Neuronal stem cell (in vitro differentiated cells): Measurements from ENCODE around the gene CUX1.

Experiments used
- DNase-seq: peaks from one replicate; pipeline ENCODE4 v3.0.0-alpha.2; 2013; ENCODE audit warnings: low spot score
- H2AFZ ChIP-seq: one replicate; pipeline ENCODE4 v1.6.1; 2013; ENCODE audit warnings: mild to moderate bottlenecking, low read length, inconsistent platforms
- H2AK5ac ChIP-seq: 2 replicates; pipeline ENCODE4 v1.6.1; 2013; ENCODE audit warnings: low read depth, mild to moderate bottlenecking, inconsistent platforms, low read length, moderate library complexity, mixed read lengths
- H2BK120ac ChIP-seq: 2 replicates; pipeline ENCODE4 v1.6.1; 2013; ENCODE audit warnings: low read depth, mild to moderate bottlenecking, inconsistent platforms, low read length, moderate library complexity, mixed read lengths
- H2BK12ac ChIP-seq: one replicate; pipeline ENCODE4 v1.6.1; 2013; ENCODE audit warnings: low read length, inconsistent platforms
- H2BK15ac ChIP-seq: 2 replicates; pipeline ENCODE4 v1.6.1; 2013; ENCODE audit warnings: mild to moderate bottlenecking, low read length, inconsistent platforms, mixed read lengths
- H2BK5ac ChIP-seq: one replicate; pipeline ENCODE4 v1.6.1; 2013; ENCODE audit warnings: inconsistent platforms, mild to moderate bottlenecking, low read length, moderate library complexity
- H3K14ac ChIP-seq: one replicate; pipeline ENCODE4 v1.6.1; 2013; ENCODE audit warnings: low read length, inconsistent platforms
- H3K18ac ChIP-seq: 2 replicates; pipeline ENCODE4 v1.6.1; 2013; ENCODE audit warnings: low read length, inconsistent platforms
- H3K23ac ChIP-seq: 2 replicates; pipeline ENCODE4 v1.6.1; 2013; ENCODE audit warnings: low read depth, mild to moderate bottlenecking, mixed read lengths, low read length, inconsistent platforms; ENCODE audit not compliant: poor library complexity
- H3K27ac ChIP-seq: replicated peaks from 3 replicates; pipeline ENCODE4 v1.5.1; 2013; ENCODE audit warnings: low read length, inconsistent platforms
- H3K27me3 ChIP-seq, 3 experiments: 2 replicates each; pipeline ENCODE4 v1.6.1; 2013; ENCODE audit warnings: low read length in 3 of 3, mild to moderate bottlenecking in 2 of 3, inconsistent platforms in 1 of 3, low read depth in 1 of 3, mixed read lengths in 1 of 3, moderate library complexity in 1 of 3; ENCODE audit not compliant: control insufficient read depth in 3 of 3, insufficient read depth in 3 of 3
- H3K36me3 ChIP-seq, 2 donors: replicated peaks in 1 of 2; 2 replicates each; pipeline ENCODE4 v1.6.1; 2013; ENCODE audit warnings: low read length in 2 of 2; ENCODE audit not compliant: control insufficient read depth in 2 of 2, insufficient read depth in 2 of 2
- H3K4ac ChIP-seq: 2 replicates; pipeline ENCODE4 v1.6.1; 2013; ENCODE audit warnings: inconsistent platforms, mild to moderate bottlenecking, low read length, moderate library complexity
- H3K4me1 ChIP-seq, 2 donors: 1 replicate in 1 of 2; 2 replicates in 1 of 2; pipeline ENCODE4 v1.6.1; 2013; ENCODE audit warnings: low read length in 2 of 2, low read depth in 1 of 2; ENCODE audit not compliant: control insufficient read depth in 2 of 2, insufficient read depth in 1 of 2
- H3K4me2 ChIP-seq: one replicate; pipeline ENCODE4 v1.6.1; 2013; ENCODE audit warnings: mild to moderate bottlenecking, low read length, inconsistent platforms; ENCODE audit not compliant: insufficient read depth, poor library complexity, severe bottlenecking
- H3K4me3 ChIP-seq, 2 donors: 2 replicates each; pipeline ENCODE4 v1.5.1; 2013; ENCODE audit warnings: low read length in 2 of 2, mild to moderate bottlenecking in 2 of 2, inconsistent platforms in 1 of 2, moderate library complexity in 1 of 2
- H3K79me1 ChIP-seq: one replicate; pipeline ENCODE4 v1.6.1; 2013; ENCODE audit warnings: low read depth, mild to moderate bottlenecking, inconsistent platforms, low read length, moderate library complexity
- H3K9ac ChIP-seq: one replicate; pipeline ENCODE4 v1.6.1; 2013; ENCODE audit warnings: mild to moderate bottlenecking, low read depth, low read length, inconsistent platforms; ENCODE audit not compliant: poor library complexity
- H3K9me3 ChIP-seq, 2 donors: replicated peaks in 1 of 2; 2 replicates each; pipeline versions ENCODE3 to v1.6.1; 2013; ENCODE audit warnings: low read length in 2 of 2, mild to moderate bottlenecking in 2 of 2, inconsistent platforms in 1 of 2, low read depth in 1 of 2, mixed read lengths in 1 of 2, moderate library complexity in 1 of 2; ENCODE audit not compliant: control insufficient read depth in 2 of 2, insufficient read depth in 1 of 2
- H4K8ac ChIP-seq: one replicate; pipeline ENCODE4 v1.6.1; 2013; ENCODE audit warnings: low read depth, mild to moderate bottlenecking, inconsistent platforms, low read length, moderate library complexity
- H4K91ac ChIP-seq: one replicate; pipeline ENCODE4 v1.6.1; 2013; ENCODE audit warnings: low read length, low read depth, mild to moderate bottlenecking, inconsistent platforms; ENCODE audit not compliant: poor library complexity
- WGBS, 2 donors: extraction: QIAGEN DNeasy Blood & Tissue Kit; methylation state at CpG; one replicate each; pipeline ENCODE4 v1.1.7; 2013; ENCODE audit warnings: missing lambda C conversion rate in 2 of 2, mixed read lengths in 1 of 2; ENCODE audit not compliant: insufficient read length in 2 of 2, insufficient replicate concordance in 1 of 2; ENCODE audit errors: extremely low coverage in 2 of 2; 5-methylcytosine and 5-hydroxymethylcytosine counted together

CUX1 gene

GRCh38 chr7:102234801-102235550, 417.6 kb downstream of the CUX1 start:
- Histone ChIP-seq H3K27ac (no peak overlapping the region), H2AFZ (no peak overlapping the region), H2BK12ac (no peak overlapping the region), H3K18ac (no peak overlapping the region), H4K91ac (no peak overlapping the region), H2BK120ac (no peak overlapping the region), H3K4me3 (no peak overlapping the region), H3K9ac (no peak overlapping the region), H3K4me1 (peaks cover 0 to 2% of the 10 kb centered on the region in 2 donors), H3K36me3 (peaks cover 18 to 44% of the 10 kb centered on the region in 2 donors), H2BK5ac (no peak overlapping the region), H2BK15ac (no peak overlapping the region), H3K4me2 (no peak overlapping the region), H3K27me3 (no peaks in the 10 kb centered on the region), H3K79me1 (peaks cover 7% of the 10 kb centered on the region), H3K23ac (no peak overlapping the region), H4K8ac (no peak overlapping the region), H3K4ac (no peak overlapping the region), H2AK5ac (no peak overlapping the region), H3K14ac (no peak overlapping the region), H3K9me3 (no peaks in the 10 kb centered on the region)
- DNase-seq: no peak
- no CpG with 5 or more reads among the region's 19 CpGs for WGBS, 2 donors

- H3K9me3 ChIP-seq: no peaks in the 10 kb centered on the region
- no peak overlapping the region for H2AK5ac ChIP-seq
- H3K4ac ChIP-seq: no peak overlapping the region
- no peak overlapping the region for H2AFZ ChIP-seq
- no peak overlapping the region for H2BK120ac ChIP-seq
- DNase-seq: no peak
- H3K4me3 ChIP-seq: no peak overlapping the region
- H3K18ac ChIP-seq: peak overlapping the region; percentile 8
- no peaks in the 10 kb centered on the region for H3K27me3 ChIP-seq
- no peak overlapping the region for H3K23ac ChIP-seq
- H3K4me1 ChIP-seq: peaks cover 0 to 2% of the 10 kb centered on the region in 2 donors
- H3K27ac ChIP-seq: peak overlapping the region; percentile 27
- H2BK15ac ChIP-seq: peak overlapping the region; percentile 33
- no peak overlapping the region for H2BK5ac ChIP-seq
- H4K8ac ChIP-seq: no peak overlapping the region
- no peak overlapping the region for H4K91ac ChIP-seq
- H3K9ac ChIP-seq: no peak overlapping the region
- peaks cover 9% of the 10 kb centered on the region for H3K79me1 ChIP-seq
- H2BK12ac ChIP-seq: no peak overlapping the region
- H3K4me2 ChIP-seq: no peak overlapping the region
- H3K14ac ChIP-seq: no peak overlapping the region
- no CpG with 5 or more reads among the region's 7 CpGs for WGBS, 2 donors
- H3K36me3 ChIP-seq: peaks cover 19 to 45% of the 10 kb centered on the region in 2 donors
Measured at GRCh38 chr7:102236102-102236501, 418.7 kb downstream of the CUX1 start.

GRCh38 chr7:102236592-102237287, 419.3 kb downstream of the CUX1 start:
- Histone ChIP-seq H3K23ac (no peak overlapping the region), H3K4ac (no peak overlapping the region), H3K9me3 (no peaks in the 10 kb centered on the region), H3K9ac (no peak overlapping the region), H3K4me3 (no peak overlapping the region), H2AK5ac (no peak overlapping the region), H3K27ac (no peak overlapping the region), H2BK120ac (no peak overlapping the region), H2AFZ (no peak overlapping the region), H2BK12ac (no peak overlapping the region), H3K18ac (no peak overlapping the region), H2BK5ac (no peak overlapping the region), H3K36me3 (peaks cover 24 to 48% of the 10 kb centered on the region in 2 donors), H4K8ac (no peak overlapping the region), H3K4me2 (no peak overlapping the region), H4K91ac (no peak overlapping the region), H3K4me1 (peaks cover 0 to 2% of the 10 kb centered on the region in 2 donors), H3K79me1 (peaks cover 9% of the 10 kb centered on the region), H2BK15ac (no peak overlapping the region), H3K14ac (no peak overlapping the region), H3K27me3 (no peaks in the 10 kb centered on the region)
- DNase-seq: peak; percentile 53
- no CpG with 5 or more reads among the region's 14 CpGs for WGBS, 2 donors

DNA sequence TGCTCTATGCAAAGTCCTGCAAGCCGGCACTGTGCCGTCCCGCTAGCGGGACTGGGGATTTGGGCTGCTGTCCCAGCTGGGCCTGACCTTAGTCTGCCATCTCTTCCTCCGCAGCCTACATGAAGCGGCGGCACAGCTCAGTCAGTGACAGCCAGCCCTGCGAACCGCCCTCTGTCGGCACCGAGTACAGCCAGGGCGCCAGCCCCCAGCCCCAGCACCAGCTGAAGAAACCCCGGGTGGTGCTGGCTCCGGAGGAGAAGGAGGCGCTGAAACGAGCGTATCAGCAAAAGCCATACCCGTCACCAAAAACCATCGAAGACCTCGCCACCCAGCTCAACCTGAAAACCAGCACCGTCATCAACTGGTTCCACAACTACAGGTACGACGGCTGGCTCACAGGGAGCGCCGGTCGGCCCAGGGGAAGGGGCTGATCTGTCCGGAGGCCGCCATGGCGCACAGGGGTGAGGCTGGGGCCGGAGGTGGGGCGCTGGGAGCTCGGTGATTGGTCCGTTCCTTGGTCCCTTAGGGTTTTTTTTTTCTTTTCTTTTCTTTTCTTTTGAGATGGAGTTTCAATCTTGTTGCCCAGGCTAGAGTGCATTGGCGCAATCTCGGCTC, 421.9 kb downstream of the CUX1 start:
- Histone ChIP-seq H4K8ac (no peak overlapping the region), H3K9ac (no peak overlapping the region), H3K27me3 (no peaks in the 10 kb centered on the region), H2BK12ac (no peak overlapping the region), H3K14ac (no peak overlapping the region), H2BK5ac (no peak overlapping the region), H3K79me1 (peaks cover 9% of the 10 kb centered on the region), H3K36me3 (peaks cover 18 to 43% of the 10 kb centered on the region in 2 donors), H2BK15ac (no peak overlapping the region), H3K9me3 (no peaks in the 10 kb centered on the region), H2AFZ (no peak overlapping the region), H3K4me1 (no peaks in the 10 kb centered on the region), H3K27ac (no peak overlapping the region), H2BK120ac (peak overlapping the region; percentile 81), H3K4me2 (no peak overlapping the region), H3K4ac (no peak overlapping the region), H3K4me3 (no peak overlapping the region), H3K23ac (no peak overlapping the region), H4K91ac (no peak overlapping the region), H3K18ac (no peak overlapping the region), H2AK5ac (no peak overlapping the region)
- no peak for DNase-seq
- WGBS, 2 donors: no CpG with 5 or more reads among the region's 35 CpGs
